Muscle of back (tissue), 11 donors: Measurements from ENCODE around the gene IRS2. TPM values are rescaled to one million over a fixed set of nuclear protein-coding genes. Genes with fewer than 3 reads are reported as not detected.

Source experiments
- DNase-seq, 3 donors: peaks; one replicate each; pipeline versions ENCODE4 v3.0.0 to v3.0.0-alpha.2; 2013
- polyA plus RNA-seq, 10 donors: library from polyadenylated mRNA; unstranded; fragments of 120-200 nt; gene quantifications; one replicate each; pipeline ENCODE4 v1.2.1, GENCODE V29; 2013; ENCODE audit not compliant: insufficient read length in 10 of 10

IRS2 gene
- polyA plus RNA-seq, 10 donors, result 1.7 to 4.5 (median 3.3) TPM

DNA sequence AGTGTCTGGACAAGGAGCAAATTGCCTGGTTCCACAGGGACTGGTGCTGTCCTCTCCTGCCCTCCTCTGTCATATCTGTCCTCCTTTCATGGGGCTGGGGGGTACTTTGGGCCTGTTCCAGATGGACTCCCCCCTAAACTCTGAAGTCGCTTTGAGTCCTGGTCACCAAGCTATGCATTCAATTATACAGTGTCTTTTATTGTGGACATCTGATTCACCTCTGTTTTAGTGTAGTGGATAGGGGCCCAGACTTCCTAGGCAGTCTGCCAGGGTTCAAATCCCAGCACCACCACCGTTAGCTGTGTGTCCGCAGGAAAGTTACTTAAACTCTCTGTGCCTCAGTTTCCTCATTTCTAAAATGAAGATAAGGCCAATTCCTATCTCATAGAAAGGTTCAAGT lies 21.0 kb upstream of the IRS2 start:
- no peak for DNase-seq

- no peak for DNase-seq
Observed at GRCh38 chr13:109804654-109805053, 18.3 kb upstream of the IRS2 start.

GRCh38 chr13:109803825-109804224 lies 17.4 kb upstream of the IRS2 start:
- no peak for DNase-seq

DNA sequence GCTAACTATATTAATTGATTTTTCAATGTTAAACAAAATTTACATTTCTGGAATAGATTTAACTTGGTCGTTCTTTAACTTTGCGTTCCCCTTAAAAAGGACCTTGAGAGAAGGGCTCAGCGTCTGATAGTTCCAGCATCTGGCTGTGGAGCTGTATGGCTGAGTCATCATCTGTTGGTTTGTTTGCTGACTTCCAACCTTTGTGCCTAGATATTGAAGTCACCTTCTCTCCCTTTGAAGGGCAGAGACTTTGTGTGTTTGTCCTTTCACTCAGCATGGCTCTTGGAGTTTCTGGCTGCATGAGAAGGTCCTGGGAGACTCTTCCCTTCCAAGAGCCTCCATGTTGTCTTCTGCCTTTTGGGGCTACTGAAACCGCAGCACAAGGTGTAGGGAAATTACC lies 16.6 kb upstream of the IRS2 start:
- no peak for DNase-seq

GRCh38 chr13:109795011-109795410 lies 8.6 kb upstream of the IRS2 start:
- no peak for DNase-seq

GRCh38 chr13:109794095-109794494 lies 7.7 kb upstream of the IRS2 start:
- no peak for DNase-seq

DNA sequence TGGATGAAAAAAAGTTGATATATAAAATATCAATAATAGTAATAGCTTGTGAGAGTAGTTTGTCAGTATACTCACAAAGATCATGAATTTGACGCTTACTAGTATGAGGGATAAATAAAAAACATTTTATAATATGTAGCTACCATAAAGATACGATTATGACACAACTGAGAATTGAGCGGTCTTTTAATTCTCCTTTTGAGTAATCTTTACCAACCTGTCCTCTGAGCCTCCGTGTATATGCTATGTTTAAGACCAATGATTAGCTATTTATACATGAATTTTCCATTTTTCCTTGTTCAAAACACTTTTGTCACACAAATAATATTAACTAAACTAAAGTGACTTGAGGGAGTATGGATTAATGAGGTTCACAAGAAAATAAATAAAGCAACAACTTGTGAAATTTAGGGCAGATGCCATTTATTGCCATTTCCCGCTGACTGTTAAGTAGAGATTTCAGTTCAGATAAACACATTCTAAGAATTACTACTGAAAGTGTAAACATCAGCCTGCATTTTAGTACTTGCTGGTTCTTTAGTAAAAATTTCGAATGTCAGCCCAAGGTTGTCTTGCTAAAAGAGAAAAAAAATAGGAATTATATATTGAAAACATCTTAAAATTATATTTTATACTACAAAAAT lies 6.2 kb upstream of the IRS2 start:
- DNase-seq, result no peak

- DNase-seq, result peak in 1 of 3 donors; percentile 35
Observed at GRCh38 chr13:109790942-109791605, 4.7 kb upstream of the IRS2 start.

DNA sequence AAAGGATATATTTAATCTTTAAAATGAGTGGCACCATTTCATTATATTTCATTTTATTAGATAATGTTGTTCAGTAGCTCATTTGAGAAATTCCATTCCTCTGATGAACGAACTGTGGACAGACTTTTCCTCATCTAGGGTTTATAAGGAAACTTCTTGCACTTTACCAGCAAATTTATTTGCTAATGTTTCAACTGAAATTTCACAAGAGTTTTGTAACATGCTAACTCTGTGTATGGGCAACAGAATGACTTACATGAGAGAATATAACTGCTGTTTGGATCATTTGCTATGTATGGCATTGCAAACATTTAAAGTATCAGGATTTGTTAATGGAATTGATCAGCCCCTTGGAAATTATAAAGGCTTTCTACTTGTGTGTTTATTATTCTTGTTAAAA lies 3.7 kb upstream of the IRS2 start:
- DNase-seq, result no peak

- no peak for DNase-seq
Observed at GRCh38 chr13:109789262-109789661, 2.9 kb upstream of the IRS2 start.

DNA sequence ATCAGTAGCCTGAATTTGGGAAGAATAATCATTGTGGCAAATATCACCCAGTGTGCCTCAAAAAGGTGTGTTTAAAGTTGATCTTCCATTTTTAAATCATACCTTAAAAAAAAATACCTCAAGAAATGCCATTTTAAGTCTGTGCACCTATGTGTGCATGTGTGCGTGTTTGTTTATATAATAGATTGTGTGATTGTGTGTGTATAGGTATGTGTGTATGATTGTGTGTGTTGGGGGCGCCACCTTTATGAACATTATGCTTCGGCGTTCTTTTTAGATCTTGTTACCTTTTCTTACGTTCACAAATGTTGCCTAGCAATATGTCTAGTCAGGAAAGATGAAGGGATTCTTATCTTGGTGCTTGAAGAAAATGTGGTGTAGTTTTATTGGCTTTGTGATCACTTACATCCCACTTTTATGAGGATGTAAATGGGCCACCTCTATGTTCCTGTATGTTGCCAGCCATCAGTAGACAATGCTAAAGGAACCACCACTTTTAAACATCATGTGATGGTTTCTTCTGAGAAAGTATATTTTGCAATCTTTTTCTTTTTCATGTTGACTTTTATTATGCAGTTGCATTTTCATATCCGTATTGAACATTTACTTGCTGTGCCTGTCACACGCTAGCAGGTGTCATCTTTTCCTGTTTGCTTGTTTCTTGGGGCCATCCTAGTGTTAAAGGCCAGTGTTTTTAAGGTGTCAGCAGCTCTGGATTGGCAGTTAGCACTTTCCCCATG lies 2.2 kb upstream of the IRS2 start:
- DNase-seq, result no peak

DNA sequence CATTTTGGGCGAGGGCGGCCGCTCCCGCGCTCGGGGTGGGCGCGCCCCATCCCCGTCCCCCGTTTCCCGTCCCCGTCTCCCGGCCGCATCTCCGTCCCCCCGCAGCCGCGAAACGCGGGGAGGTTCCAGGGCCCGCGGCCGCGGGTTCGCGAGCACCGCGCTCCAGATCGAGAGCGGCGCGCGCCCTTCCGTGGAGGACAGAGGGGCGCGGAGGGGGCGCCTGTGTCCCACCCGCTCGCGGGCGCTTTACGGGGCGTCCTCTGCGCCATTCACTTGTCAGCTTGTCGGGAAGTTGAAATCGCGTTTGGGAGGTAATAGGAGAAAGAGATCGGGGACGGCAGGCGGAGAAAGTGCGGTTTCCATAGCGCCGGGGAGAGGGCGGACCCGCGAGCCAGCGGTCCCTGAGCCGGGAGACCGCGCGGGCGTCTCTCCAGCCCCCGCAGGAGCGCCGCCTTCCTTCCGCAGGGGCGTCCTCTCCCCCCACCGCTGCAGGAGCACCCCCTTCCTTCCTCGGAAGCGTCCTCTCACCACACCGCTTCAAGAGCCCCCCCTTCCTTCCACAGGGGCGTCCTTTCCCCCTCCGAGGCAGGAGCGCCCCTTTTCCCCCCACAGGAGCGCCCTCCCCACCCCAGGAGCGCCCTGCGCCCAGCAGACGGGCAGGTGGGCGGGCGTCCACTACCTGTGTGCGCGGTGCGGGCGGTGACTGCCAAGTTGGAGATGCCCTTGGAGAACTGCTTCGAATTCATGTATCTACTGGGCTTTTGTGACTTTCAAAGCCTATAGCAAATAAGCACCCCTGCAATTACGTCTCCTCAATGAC lies 962 bp upstream of the IRS2 start:
- peak in 2 of 3 donors; percentile 58 to 86 for DNase-seq

DNA sequence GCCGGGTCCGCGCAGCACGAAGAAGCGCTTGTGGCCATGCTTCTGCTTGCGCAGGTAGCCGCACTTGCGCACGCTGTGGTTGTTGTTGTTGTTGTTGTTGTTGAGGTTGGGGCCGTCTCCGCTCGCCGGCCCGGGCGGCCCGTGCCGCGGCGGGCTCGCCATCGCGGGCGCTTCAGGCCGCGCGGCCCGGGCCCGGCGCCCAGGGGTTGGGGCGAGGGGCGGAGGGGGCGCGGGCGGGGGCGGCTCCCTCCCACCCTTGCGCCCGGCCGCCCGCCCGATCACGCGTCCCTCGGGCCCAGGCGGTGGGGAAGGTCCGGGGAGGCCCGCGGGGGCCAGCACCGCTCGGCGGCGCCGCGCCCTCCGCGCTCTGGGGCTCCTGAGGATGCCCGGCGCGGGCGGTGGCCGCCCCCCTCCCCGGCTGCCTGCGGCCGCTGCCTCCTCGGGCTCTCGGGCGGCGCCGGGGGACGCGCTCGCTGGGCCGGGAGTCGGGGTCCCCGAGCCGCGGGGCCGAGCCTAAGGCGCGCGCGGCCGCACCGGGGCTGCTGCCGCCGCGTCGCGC lies 412 bp downstream of the IRS2 start:
- no peak for DNase-seq

- peak in 2 of 3 donors; percentile 54 to 84 for DNase-seq
Observed at GRCh38 chr13:109785141-109785891, 1.1 kb downstream of the IRS2 start.

DNA sequence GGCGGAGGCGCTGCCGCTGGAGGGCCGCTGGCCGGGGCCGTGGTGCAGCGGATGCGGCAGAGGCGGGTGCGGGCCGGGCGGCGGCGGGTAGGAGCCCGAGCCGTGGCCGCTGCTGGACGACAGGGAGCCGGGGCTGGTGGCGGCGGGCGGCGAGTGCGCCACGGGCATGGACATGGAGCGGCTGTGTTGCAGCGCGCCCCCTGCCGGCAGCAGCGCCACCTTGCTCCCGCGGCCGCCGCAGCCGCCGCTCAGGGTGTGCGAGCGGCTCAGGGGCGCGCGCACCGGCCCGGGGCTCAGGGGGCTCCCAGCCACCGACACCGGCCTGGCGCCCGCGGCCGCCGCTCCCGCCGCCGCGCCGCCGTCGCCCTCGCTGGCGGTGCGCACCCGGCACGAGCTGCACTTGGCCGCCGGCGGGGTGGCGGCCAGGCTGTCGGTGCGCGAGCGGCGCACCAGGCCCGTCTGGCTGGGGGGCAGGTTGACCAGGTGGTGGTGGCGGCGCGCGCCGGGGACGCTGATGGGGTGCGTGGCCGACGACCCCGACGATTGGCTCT lies 1.7 kb downstream of the IRS2 start:
- DNase-seq, result peak; percentile 68 to 87 (median 68)

- peak in 1 of 3 donors; percentile 12 for DNase-seq
Observed at GRCh38 chr13:109783815-109784589, 2.4 kb downstream of the IRS2 start.

DNA sequence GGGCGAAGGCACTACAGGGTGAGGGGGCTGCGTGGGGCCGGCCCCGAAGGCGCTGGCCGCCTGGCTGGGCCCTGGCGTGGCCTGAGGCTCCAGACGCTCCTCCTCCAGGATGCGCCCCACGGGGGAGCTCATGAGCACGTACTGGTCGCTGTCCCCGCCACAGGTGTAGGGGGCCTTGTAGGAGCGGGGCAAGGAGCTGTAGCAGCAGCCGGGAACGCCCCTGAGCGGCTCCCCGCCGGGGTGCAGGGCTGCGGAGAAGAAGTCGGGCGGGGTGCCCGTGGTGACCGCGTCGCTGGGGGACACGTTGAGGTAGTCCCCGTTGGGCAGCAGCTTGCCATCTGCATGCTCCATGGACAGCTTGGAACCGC lies 3.0 kb downstream of the IRS2 start:
- DNase-seq, result no peak

- no peak for DNase-seq
Observed at GRCh38 chr13:109782823-109783431, 3.5 kb downstream of the IRS2 start.

- DNase-seq, result no peak
Observed at GRCh38 chr13:109782066-109782822, 4.1 kb downstream of the IRS2 start.
